ENCODE results near the gene IRX5.

DNA sequence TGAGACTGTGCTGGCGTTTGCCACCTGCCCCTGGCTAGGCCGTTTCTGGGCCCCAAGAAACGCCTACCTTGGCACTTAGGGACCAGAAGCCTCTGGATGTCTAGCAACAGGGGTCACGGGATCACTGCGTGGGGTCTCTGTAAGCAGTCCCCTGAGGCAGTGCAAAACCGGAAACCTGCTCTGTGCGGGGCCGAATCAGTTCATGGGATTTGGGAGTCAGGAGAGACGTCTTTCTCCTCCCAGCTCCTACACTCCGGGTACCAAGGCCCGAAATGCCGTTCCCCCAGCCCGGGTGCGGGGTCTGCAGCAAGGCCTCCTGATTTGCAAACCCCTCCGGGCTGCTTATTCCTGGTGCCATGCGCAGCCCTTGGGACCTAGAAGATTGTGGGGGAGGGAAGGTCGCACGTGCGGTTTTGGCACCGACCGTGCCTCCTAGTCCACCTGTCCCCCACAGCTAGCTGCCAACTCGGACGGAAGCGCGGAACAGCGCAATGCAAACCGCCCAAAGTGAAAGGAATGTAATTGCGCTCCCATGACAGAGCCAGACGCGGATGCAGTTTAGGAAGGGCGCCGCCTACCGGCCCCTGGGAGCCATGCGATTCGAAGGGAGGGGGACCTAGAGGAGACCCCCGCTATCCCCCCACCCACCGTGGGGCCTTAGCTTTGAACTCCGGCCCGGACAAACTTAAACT is 6.5 kb downstream of the IRX5 start:
- TF ChIP-seq CTCF (IDR thresholded peaks at IDR 0.05; ENCODE audit: low read length) (peak; percentile 34), EZH2 (IDR thresholded peaks at IDR 0.05; ENCODE audit: borderline replicate concordance, low read length) (no peak)

Measured in OCI-LY1 (cell line).